Esophagus squamous epithelium (tissue), 4 donors: Measurements from ENCODE around the gene CD248.

Experiments
- POLR2A ChIP-seq, 4 donors: fragments of 450-650 bp; IDR thresholded peaks; one replicate each; pipeline ENCODE4 v1.6.1; 2017; ENCODE audit warnings: antibody characterized with exemption in 4 of 4, mild to moderate bottlenecking in 4 of 4, moderate library complexity in 3 of 4
- TF ChIP-seq, protein P1 (sequence below), 6 experiments: fragments of 450-650 bp in 4 of 6; fragments of 200-600 bp in 2 of 6; sonication (generic) in 2 of 6; IDR thresholded peaks; one replicate each; pipeline ENCODE4 v1.5.1; 2016 to 2019; ENCODE audit warnings: antibody characterized with exemption in 6 of 6, mild to moderate bottlenecking in 4 of 6, moderate library complexity in 4 of 6

DNA sequence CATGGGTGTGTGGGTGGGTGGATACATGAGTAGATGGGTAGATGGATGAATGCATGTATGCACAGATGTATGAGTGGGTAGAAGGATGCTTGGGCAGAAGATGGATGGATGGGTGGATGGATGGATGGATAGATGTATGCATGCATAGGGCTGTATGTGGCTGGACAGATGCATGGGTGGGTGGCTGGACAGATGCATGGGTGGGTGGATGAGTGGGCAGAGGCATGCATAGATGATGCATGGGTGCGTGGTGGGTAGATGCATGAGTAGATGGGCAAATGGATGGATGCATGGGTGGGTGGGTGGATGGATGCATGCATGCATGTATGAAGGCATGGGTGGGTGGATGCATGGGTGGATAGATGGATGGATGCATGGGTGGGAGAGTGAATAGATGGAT lies 6.8 kb upstream of the CD248 start:
- TF ChIP-seq, protein P1, sequence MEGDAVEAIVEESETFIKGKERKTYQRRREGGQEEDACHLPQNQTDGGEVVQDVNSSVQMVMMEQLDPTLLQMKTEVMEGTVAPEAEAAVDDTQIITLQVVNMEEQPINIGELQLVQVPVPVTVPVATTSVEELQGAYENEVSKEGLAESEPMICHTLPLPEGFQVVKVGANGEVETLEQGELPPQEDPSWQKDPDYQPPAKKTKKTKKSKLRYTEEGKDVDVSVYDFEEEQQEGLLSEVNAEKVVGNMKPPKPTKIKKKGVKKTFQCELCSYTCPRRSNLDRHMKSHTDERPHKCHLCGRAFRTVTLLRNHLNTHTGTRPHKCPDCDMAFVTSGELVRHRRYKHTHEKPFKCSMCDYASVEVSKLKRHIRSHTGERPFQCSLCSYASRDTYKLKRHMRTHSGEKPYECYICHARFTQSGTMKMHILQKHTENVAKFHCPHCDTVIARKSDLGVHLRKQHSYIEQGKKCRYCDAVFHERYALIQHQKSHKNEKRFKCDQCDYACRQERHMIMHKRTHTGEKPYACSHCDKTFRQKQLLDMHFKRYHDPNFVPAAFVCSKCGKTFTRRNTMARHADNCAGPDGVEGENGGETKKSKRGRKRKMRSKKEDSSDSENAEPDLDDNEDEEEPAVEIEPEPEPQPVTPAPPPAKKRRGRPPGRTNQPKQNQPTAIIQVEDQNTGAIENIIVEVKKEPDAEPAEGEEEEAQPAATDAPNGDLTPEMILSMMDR (IDR thresholded peaks at IDR 0.05): no peak
- no peak for TF ChIP-seq POLR2A (IDR thresholded peaks at IDR 0.05)
